Stimulated activated CD4-positive, alpha-beta T cell treated with anti-CD3 and anti-CD28 coated beads, Interleukin-12 subunit alpha, Interleukin-12 subunit beta, amount 100 ng/mL, for 4 hours (primary cell): ENCODE measurements around the gene VSX2.
A peak's percentile ranks its signal among the peaks of the same experiment; 100 is the strongest.

ENCODE experiments used
- DNase-seq: peaks from one replicate; pipeline ENCODE4 v3.0.0-alpha.2; 2020

Gene VSX2

DNA sequence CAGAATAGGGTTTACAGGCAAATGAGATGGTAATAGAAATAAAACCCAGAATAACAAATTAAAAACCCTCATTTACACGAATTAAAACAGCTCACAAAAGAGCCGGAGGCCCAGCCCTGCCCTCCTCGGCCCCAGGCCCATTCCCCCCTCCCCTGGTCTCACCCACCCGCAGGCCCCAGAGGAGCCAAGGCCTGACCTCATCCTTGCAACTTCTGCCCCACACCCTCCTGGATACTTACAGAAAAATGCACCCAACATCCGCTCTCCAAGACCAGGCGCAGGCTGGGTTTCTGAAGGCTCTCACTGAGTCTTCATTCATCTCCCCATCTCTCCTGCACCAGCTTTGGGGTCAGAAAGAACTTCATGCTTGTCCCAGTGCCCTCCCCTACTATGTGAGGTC is 16.2 kb upstream of the VSX2 start:
- DNase-seq: no peak

DNA sequence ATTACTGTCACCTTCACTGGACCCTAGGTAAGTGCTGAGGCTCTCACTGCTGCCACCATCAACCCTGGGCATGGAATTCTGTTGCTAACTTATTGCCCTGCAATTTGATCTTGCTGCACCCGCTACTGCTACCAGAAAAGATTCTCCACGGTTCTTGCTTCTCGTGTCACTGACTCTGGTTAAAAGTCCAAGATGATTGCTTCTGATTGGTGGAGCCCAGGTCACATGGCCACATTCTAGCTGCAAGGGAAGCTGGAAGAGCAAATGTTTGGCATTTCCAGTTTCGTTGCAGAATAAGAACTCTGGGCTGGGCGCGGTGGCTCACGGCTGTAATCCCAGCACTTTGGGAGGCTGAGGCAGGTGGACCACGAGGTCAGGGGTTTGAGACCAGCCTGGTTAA is 7.5 kb upstream of the VSX2 start:
- DNase-seq: no peak

DNA sequence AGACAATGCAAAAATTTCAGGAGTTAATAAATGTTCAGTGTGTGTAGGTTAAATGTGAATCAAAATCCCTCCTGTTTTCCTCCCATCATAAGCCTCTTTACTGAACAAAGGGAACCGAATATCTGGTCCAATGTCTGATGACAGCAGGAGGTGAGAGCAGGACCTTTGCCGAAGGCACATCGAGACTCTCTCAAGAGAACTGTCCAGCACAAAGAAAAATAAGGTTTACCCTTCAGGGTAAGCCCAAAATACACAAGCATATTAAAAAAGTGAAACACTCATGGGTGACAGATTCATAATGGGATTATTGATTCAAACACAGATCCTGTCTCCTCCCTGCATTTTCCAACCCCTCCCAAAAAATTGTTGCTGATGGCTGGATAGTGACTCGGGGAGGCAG is 4.2 kb upstream of the VSX2 start:
- DNase-seq: no peak

DNA sequence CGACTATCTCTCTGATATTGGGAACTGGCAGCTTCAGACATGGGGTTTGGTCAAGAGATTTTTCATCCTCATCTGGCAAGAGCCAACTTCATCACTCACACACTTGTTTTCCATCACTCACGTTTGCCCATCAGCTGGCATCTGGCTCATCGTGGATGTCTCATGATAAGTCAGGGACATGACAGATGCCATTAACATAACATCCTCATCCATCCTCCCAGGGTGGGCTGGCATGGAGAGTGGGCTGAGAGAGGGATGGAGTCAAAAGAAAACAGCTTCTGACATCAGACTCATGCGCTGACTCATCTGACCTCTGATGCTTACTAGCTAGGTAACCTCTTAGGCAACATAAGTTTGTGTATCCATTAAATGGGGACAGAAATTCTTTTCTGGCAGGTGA is 1.8 kb upstream of the VSX2 start:
- DNase-seq: no peak

DNA sequence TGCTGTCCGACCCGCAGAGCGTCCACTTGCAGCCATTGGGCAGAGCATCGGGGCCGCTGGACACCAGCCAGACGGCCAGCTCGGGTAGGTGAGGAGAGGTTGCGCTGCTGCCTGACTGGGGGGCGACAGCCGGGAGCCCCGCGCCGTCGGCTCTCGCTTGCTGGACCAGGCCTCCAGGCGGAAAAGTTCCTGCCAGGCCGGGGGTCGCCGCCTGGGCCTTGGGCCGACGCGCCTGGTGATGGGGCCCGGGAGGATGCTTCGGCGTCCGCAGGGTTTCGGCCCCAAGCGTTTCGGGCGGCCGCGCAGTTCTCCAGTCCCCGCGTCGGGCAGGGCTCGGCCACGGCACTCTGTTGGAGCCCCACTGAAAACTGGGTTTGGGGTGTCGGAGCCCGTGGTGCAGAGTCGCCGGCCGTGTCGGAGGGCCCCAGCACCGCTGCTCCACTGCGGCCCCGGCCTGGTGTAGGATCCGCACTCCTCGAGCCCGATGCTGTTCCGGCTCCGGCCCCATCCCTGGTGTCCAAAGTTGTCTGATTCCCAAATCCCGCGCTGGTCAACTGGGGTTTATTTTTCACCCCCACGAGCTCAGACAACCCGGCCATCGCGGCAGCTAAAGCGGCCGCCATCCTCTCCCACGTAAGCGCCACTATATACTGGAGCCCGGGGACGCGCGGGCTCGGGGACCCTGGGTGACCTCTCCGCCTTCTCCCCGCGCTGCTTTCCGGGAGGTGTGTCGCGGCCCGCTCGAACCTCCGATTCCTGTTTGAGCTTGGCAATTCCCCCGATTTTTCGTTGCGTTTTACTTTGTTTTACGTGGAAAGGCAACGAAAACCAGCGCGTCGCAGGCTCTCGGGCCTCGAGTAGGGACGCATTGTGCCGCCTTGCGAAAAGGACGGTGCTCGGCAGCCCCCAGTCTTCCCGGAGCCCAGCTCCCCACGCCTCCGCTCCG is 872 bp downstream of the VSX2 start:
- DNase-seq: no peak

DNA sequence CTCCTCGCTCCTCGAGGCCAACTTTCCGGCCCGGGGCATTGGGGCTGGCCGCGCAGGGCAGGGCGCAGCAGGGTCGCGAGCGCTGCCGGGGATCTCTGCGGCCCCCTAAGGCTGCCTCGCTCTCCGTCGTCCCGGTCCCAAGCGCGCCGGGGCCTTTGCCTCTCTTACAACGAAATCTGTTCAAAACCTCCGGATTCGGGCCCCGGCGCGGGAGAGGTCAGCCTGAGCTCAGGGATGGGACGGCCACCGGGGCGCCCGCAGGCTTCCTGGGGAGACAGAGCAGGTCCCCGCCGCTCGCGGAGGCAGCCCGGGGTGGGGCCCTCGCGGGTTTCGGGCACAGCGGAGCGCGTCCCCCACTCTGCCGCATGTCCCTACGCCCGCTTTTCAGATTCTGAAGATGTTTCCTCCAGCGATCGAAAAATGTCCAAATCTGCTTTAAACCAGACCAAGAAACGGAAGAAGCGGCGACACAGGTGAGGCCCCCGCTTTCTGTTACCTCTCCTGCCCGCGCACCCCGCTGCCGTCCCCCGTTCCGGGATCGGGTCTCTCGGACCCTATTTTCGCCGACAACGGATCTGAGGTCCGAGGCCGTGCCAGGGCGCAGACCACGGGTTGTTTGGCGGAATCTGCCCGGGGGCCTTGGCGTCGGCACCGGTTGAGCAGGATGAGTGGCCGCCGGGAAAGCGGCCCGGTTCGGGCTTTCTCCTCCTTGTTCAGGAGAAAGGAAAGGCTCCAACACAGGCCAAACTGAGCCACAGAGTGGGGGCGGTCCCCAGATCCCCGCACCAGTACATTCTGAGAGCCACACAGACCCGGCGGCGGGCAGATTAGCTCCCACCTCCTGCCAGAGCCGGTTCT is 1.8 kb downstream of the VSX2 start:
- no peak for DNase-seq

DNA sequence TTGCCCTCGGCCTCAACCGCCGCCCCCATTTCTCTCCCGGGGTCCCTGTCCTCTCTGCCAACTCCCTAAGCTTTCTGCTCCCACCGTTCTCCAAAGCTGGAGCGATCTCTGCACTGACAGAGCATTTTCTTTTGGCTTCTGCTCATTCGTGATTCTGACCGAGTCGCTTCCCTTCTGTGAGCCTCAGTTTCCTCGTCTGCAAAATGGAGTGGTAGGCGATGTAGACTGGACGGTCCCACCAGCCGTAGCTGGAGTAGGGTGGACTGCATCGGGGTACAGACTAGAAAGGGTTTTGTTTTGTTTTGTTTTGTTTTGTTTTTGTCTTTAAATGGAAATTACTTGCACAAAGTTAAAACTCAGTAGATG is 2.4 kb downstream of the VSX2 start:
- no peak for DNase-seq

DNA sequence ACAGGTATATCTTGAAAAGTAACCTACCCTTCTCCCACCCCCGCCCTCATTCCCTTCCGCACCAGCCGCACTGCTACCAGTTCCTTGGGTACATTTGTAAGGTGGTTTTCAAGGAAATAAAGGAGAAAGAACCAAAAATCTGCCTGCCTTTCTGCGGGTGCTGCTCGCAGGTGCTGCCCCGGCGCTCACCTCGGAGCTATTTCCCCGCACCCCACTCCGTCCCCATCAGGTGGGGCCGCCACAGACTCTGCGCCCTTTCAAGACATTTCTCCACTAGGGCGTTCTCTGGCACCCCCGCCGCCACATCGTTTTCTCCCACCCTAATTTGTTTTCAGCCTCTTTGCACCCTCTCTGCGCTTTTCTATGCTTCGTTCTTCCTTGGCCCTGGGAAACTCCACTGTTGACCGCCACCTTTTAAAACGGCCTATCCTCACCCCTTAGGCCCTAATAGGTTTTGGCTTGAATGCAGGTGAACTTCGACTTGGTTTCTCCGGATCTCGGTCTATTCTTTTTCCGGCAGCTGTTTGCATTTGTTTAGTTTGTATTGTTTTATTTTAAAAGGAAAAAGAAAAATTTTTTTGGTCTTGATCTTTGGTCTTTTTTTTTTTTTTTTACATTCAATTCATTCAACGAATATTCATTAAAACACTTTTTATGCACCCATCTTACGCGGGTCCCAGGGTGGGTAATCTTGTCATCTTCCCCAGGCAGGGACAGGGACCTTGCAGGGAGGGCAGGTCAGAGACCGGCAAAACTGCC is 3.0 kb downstream of the VSX2 start:
- no peak for DNase-seq

DNA sequence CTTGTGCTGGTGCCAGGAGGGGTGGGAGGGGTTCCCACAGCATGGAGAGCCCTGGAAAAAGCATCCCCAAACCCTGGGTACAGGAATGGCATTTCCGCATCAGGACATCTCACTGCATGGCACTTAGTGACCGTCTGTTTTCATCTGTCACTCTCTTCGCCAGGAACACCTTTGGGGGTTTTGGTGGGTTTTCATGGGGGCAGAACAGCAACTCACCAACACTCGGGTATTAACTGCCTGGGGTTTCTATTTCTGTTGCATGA is 3.5 kb downstream of the VSX2 start:
- DNase-seq: no peak

DNA sequence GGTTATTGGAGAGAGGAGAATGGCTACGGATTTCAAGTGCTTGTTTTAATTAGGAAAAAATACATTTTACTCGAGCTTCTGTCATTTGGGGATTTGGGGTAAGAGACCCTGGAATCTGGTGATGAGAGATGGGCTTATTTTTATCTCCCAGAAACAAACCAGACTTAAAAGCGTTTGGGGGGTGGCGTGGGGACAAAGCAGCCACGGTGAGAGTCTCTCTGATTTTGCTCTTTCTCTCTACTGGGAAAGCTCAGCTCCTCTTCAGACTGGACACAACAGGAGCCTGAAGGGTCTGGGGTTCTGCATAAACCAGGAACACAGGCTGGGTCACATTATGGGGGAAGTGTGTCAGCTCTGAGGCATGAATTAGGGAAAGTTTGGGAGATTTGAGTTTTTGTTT is 3.8 kb downstream of the VSX2 start:
- DNase-seq: no peak

DNA sequence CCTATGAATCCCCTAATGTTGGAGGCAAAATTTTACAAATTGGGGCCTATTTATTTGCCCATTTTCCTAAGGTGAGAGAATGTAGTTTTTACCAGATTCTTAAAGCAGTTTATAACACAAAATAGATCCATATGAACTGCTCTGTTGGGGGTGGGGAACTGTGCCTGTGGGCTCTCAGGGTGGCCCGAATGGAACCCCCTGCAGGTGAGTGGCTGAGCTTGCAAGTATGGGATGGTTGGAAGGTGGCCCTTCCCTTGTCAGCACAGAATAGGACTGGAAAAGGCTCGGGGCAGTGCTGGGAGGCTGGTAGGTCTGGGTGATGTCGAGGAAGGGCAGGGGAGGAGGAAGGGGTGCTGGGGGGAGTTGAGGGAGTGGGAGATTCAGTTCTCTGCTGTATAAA is 4.9 kb downstream of the VSX2 start:
- DNase-seq: no peak

DNA sequence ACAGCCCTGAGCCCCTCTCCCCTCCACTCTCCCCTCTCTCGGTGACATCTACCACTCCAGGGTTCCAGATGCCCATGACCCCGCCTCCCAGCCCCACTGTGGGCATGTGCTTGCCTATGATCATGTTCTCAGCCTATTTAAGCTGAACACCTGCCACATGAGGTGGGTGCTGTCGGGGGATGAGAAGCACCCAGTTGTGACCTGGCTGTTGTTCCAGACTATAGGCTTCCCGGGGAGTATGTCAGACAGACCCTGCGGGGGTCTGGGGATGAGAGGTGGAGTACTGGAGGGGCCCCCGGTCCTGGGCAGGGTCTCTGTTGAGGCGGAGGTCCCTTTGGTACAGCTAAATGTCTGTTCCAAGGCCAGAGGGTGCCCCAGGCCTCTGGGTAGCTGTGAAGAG is 6.0 kb downstream of the VSX2 start:
- DNase-seq: no peak

DNA sequence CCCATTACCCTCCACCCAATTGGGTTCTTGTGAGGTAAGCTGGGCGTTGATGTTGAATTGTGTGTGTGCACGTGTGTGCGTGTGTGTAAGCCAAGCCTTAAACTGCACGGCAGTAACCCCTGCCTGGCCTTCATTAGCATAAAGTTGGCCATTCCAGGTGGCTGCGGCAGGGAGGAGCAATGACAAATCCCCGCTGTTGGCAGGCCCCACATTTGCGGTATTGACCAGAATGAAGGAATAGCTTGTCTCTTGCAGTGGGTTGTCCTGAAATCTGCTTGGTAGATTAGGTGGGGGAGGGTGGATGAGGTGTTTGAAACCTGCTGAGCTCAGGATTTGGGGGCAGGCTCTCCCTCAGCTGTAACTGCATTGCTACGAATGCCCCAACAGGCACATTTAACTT is 7.3 kb downstream of the VSX2 start:
- no peak for DNase-seq

DNA sequence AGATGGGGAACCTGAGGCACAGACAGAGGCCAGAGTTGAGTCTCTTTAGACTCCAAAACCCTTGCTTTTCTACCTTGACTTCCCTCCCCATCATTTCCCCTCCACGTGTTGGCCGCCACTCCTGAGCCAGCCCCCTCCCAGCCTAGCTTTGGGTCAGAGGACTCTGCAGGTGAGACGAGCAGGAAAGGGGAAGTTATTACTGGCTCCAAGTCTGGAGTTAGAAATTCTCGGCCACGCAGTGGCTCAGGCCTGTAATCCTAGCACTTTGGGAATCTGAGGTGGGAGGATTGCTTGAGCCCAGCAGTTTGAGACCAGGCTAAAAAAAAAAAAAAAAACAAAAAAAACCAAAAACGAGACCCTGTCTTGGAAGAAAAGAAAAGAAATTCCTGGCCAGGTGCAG is 8.8 kb downstream of the VSX2 start:
- DNase-seq: no peak

DNA sequence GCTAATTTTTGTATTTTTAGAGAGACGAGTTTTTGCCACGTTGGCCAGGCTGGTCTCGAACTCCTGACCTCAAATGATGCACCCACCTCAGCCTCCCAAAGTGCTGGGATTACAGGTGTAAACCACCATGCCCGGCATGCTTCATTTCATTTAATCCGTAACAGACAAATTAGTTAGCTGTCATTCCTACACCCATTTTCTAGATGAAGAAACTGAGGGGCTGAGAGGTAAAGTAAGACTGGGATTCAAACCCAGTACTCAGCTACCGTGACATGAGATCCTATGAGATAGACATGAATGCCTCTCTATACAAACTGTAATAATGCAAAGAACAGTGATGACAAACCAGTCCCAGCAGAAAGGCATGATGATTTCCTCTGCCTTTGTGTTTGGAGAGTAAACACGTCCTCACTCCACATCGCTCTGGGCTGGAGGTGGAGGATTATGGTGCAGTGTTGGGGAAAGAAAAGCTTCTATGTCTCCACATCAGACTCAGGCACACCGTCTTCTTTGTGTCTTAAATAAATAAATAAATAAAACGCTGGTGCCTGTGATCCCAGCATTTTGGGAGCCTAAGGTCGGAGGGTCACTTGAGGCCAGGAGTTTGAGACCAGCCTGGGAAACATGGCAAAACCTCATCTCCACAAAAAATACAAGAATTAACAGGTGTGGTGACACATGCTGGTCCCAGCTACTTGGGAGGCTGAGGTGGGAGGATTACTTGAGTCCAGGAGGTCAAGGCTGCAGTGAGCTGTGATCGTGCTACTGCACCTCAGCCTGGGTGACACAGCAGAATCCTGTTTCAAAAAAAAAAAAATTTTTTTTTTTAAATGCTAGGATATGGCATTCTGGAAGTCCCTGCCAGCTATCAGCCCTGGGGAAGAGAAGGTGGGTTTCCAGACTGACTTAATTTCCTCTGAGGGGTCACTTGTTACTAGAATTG is 10.5 kb downstream of the VSX2 start:
- no peak for DNase-seq

DNA sequence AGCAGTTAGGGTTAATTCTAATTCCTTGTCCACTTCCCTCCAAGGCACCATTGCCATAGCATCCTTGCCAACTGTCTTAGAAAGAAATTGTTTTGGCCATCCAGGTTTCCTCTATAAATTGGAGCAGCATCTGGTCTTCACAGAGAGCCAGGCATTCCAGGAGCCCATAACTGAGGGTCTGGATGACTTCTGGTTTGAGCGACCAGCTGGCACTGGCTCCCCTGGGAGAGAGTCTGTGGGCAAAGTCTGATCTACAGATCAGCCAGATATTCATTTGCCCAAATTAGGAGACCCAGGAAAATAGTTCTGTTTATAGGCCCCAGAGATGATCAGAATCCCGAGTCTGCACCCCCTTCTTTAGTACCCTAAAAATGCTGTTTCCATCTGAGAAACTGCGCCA is 16.0 kb downstream of the VSX2 start:
- DNase-seq: no peak

DNA sequence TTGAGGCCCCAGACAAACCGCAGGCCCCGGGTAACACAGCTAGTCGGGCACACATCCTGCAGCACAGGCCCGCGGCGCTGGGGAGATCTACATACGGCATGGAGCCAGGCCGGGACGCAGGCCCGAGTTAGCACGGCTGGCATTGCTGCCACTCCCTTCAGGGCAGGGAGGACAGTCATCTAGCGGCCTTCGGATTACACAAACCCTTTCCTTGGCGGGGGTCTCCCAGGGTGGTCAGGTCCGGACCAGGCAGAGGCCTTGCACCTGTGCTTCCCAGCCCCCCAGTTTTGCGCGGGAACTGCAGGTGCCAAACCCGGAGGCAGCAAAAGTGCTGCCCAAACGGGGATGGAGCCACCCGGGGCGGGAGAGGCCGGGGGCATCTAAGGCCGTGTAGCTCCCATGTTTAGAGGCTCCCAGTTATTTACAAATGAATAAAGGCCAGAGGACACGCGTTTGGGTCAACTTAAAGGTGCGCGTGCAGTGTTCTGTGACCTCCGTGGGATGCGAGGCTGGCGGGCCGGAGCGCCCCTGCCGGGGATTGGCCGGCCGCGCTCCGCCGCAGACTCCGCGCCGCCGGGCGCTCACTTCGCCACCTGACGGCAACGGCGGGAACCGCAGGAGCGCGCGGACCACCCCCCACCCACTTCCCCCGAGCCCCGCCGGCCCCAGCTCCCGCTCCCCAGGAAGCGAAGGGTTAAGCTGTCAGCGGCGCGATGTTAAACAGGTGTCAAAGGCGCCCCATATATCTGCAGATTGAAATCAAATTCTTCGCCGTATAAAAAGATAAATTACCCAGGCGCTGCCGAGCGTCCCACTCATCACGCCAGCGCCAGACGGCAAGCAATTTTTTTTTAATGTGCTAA is 18.1 kb downstream of the VSX2 start:
- peak; percentile 66 for DNase-seq

DNA sequence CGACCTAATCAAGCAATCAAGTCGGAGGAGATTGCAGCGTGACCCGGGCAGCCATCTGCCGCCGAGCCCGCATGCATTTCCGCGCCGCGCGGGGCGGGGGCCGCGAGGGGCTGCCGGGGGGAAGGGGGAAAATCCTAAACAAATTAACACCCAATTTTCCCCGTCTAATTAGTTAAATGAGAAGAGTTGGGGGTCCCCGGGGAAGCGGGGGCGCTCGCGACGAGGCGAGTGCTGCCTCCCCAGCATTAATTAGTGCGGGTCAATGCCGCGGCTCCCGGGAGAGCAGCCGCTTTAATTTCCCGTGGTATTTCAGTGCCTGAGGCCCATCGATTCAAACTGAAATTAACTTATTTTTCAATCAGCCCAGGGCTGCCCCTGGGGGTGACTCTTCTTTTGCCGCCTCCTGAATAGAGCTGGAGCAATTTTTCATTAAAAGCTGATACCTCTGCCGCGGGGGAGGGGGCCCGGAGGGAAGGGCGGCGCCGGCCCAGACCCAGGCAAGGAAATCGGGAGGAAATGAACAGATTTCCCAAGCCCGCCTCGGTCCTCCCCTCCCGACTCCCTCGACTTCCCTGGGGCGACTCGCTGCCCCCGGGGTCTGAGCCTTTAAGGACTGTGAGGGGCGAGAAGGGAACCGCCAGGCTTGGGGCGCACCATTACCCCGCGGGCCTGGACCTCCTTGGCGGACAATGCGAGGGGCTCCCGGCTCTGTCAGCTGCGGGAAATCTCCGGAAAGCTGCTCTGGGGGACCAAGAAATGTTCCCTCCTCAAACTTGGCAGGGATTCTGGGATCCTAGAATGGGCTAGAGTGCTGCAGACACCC is 18.9 kb downstream of the VSX2 start:
- DNase-seq: no peak

DNA sequence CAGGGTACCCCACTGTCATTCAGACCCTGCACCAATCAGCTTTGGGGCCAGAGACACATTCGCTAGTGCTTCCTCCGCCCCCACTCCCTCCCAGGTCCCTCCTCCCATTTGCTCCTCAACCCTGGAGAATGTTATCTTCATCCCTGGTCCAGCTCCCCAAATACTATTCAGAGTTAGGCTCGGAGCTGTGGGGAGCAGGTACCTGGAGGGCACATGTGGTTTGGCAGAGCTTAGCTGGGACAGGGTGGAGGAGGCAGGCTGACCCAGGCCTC is 19.5 kb downstream of the VSX2 start:
- no peak for DNase-seq

DNA sequence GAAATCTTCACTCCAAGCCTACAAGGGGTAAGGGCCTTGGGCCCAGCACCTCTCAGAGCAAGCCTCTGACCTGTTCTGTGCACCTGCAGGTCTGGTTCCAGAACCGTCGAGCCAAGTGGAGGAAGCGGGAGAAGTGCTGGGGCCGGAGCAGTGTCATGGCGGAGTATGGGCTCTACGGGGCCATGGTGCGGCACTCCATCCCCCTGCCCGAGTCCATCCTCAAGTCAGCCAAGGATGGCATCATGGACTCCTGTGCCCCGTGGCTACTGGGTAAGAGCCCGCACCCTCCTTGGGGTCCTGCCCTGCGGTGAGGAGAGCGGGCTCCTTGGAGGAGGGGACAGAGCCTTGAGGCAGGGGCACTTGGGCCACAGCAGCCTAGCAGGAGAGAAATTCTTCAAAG is 20.3 kb downstream of the VSX2 start:
- no peak for DNase-seq
